MV-4-11 (cell line): Measurements from ENCODE around the gene SOX13.
A peak's percentile ranks its signal among the peaks of the same experiment; 100 is the strongest.

Experiments
- DNase-seq: peaks from one replicate; lab custom pipeline; 2025; lab: John Stamatoyannopoulos, UW

SOX13 gene

GRCh38 chr1:204107892-204108291 is 35.0 kb downstream of the SOX13 start:
- DNase-seq = no peak

- no peak for DNase-seq
These were observed 35.6 kb downstream of the SOX13 start for GRCh38 chr1:204108312-204109141.

GRCh38 chr1:204110894-204111633 is 38.1 kb downstream of the SOX13 start:
- no peak for DNase-seq

GRCh38 chr1:204112876-204113730 is 40.2 kb downstream of the SOX13 start:
- DNase-seq = no peak

- no peak for DNase-seq
These were observed 41.0 kb downstream of the SOX13 start for GRCh38 chr1:204113896-204114295.

GRCh38 chr1:204114606-204115005 is 41.7 kb downstream of the SOX13 start:
- DNase-seq = peak; percentile 53

- DNase-seq = no peak
These were observed 42.2 kb downstream of the SOX13 start for GRCh38 chr1:204115116-204115515.

- DNase-seq = no peak
These were observed 43.6 kb downstream of the SOX13 start for GRCh38 chr1:204116539-204116938.

- DNase-seq = no peak
These were observed 49.1 kb downstream of the SOX13 start for GRCh38 chr1:204121840-204122555.

- DNase-seq = no peak
These were observed 50.5 kb downstream of the SOX13 start for GRCh38 chr1:204123376-204123775.

- DNase-seq = no peak
These were observed 51.7 kb downstream of the SOX13 start for GRCh38 chr1:204124639-204125038.

- no peak for DNase-seq
These were observed 52.9 kb downstream of the SOX13 start for GRCh38 chr1:204125759-204126351.

GRCh38 chr1:204126386-204126785 is 53.5 kb downstream of the SOX13 start:
- DNase-seq = no peak

GRCh38 chr1:204126956-204127355 is 54.0 kb downstream of the SOX13 start:
- no peak for DNase-seq

- peak; percentile 29 for DNase-seq
These were observed 54.8 kb downstream of the SOX13 start for GRCh38 chr1:204127597-204128242.

- DNase-seq = no peak
These were observed 55.6 kb downstream of the SOX13 start for GRCh38 chr1:204128464-204128963.

- DNase-seq = peak; percentile 14
These were observed 56.3 kb downstream of the SOX13 start for GRCh38 chr1:204128964-204129896.

- DNase-seq = no peak
These were observed 57.3 kb downstream of the SOX13 start for GRCh38 chr1:204130178-204130577.
